Endothelial cell (in vitro differentiated cells): ENCODE data around the gene APBA2. TPM values are rescaled to one million over a fixed set of nuclear protein-coding genes. Genes with fewer than 3 reads are reported as not detected.

Source experiments
- DNase-seq: peaks from one replicate; pipeline ENCODE4 v3.0.0; 2021; ENCODE audit warnings: low spot score
- H3K27ac Mint-ChIP-seq: one replicate; pipeline ENCODE4 v1.8.0; 2021; ENCODE audit warnings: mixed read lengths, inconsistent platforms; ENCODE audit not compliant: unreplicated experiment
- H3K27me3 Mint-ChIP-seq: one replicate; pipeline ENCODE4 v1.8.0; 2021; ENCODE audit warnings: mild to moderate bottlenecking, moderate library complexity, mixed read lengths, inconsistent platforms; ENCODE audit not compliant: unreplicated experiment
- H3K36me3 Mint-ChIP-seq: one replicate; pipeline ENCODE4 v1.8.0; 2021; ENCODE audit warnings: mild to moderate bottlenecking, low read depth, mixed read lengths, inconsistent platforms; ENCODE audit not compliant: unreplicated experiment
- H3K4me1 Mint-ChIP-seq: one replicate; pipeline ENCODE4 v1.8.0; 2021; ENCODE audit warnings: mild to moderate bottlenecking, mixed read lengths, inconsistent platforms; ENCODE audit not compliant: unreplicated experiment
- H3K4me3 Mint-ChIP-seq: one replicate; pipeline ENCODE4 v1.8.0; 2021; ENCODE audit warnings: mild to moderate bottlenecking, mixed read lengths, inconsistent platforms; ENCODE audit not compliant: unreplicated experiment
- H3K9me3 Mint-ChIP-seq: one replicate; pipeline ENCODE4 v1.8.0; 2021; ENCODE audit warnings: mixed read lengths, inconsistent platforms; ENCODE audit not compliant: unreplicated experiment
- CTCF ChIP-seq: fragments of 200-600 bp; sonication (generic); IDR thresholded peaks from one replicate; pipeline ENCODE4 v1.5.0; 2021; ENCODE audit warnings: antibody characterized with exemption; ENCODE audit not compliant: unreplicated experiment
- total RNA-seq: library from RNA; stranded (reverse); fragmentation: NEBNext Ultra II Directional; extraction: Animal tissue kit (Norgen Biotek cat#: 25700); gene quantifications from one replicate; pipeline ENCODE4 v1.2.1, GENCODE V29; 2021; ENCODE audit not compliant: unreplicated experiment

The APBA2 gene
- total RNA-seq, 1 donor from 2014 or later = 33.1 TPM

GRCh38 chr15:28961391-28961790 is 75.6 kb downstream of the APBA2 start:
- Mint-ChIP-seq H3K4me3 (no peak overlapping the region), H3K27ac (no peak overlapping the region), H3K36me3 (peaks cover 3% of the 10 kb centered on the region), H3K9me3 (no peaks in the 10 kb centered on the region), H3K4me1 (no peaks in the 10 kb centered on the region), H3K27me3 (peaks cover 4% of the 10 kb centered on the region)
- TF ChIP-seq CTCF = no peak
- no peak for DNase-seq

DNA sequence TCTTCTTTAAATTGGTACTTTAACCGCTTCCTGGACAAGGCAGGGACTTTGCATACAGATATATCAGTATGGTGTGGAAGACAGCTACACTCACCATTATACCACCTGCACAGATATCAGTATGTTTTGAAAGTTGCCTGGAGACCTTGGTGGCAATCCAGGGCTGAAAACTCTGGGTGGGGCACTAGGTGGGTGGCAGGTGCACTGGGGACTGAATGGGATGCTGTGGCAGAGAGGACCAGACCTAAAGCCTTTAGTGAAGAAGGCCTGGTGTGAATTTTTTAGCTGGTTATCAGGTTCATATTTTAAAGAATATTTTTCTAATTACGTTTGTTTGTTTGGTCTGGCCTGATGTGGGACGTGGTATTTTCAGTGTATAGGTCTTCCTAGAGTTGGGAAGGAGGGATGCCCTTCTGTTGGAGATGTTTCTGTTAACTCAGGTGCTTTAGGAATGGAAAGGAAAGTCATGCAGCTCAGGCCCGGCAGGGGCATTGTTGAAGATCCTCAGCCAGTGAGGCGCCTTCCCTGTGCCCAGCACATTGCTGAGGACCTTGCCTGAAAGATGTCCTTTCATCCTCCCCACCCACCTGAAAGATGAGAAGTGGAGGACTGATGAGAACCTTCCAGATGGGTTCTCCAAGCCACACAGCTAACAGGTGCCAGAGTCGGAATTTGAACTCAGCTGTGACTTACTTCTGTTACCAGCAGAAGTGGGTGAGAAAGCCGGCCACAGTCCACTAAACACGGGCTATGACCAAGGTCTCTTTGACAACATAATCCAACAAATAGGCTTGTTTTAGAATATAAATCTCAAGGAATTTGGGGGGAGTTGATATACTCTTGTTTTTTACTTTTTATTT is 77.3 kb downstream of the APBA2 start:
- H3K27ac Mint-ChIP-seq = no peak overlapping the region
- H3K4me3 Mint-ChIP-seq = no peak overlapping the region
- no peak for TF ChIP-seq CTCF
- peaks cover 2% of the 10 kb centered on the region for H3K27me3 Mint-ChIP-seq
- no peak for DNase-seq
- H3K36me3 Mint-ChIP-seq = no peaks in the 10 kb centered on the region
- H3K9me3 Mint-ChIP-seq = no peaks in the 10 kb centered on the region
- H3K4me1 Mint-ChIP-seq = peaks cover 2% of the 10 kb centered on the region

DNA sequence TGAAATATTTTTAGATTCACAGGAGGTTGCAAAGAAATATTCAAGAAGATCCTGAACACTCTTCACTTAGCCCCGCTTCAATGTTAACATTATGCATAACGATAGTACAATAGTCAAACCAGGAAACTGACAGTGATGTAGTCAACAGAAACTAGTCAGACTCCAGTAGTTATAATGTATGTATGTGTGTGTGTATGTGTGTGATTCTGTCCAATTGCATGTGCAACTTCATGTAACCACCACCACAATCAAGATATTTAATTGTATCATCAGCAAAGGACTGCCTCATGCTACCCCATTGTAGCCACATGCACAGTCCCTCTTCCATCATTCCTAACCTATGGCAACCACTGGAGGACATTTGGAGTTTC is 77.9 kb downstream of the APBA2 start:
- no peaks in the 10 kb centered on the region for H3K36me3 Mint-ChIP-seq
- no peak for DNase-seq
- H3K27me3 Mint-ChIP-seq = peaks cover 2% of the 10 kb centered on the region
- no peak overlapping the region for H3K4me3 Mint-ChIP-seq
- no peaks in the 10 kb centered on the region for H3K9me3 Mint-ChIP-seq
- peaks cover 8% of the 10 kb centered on the region for H3K4me1 Mint-ChIP-seq
- no peak for TF ChIP-seq CTCF
- H3K27ac Mint-ChIP-seq = no peak overlapping the region

DNA sequence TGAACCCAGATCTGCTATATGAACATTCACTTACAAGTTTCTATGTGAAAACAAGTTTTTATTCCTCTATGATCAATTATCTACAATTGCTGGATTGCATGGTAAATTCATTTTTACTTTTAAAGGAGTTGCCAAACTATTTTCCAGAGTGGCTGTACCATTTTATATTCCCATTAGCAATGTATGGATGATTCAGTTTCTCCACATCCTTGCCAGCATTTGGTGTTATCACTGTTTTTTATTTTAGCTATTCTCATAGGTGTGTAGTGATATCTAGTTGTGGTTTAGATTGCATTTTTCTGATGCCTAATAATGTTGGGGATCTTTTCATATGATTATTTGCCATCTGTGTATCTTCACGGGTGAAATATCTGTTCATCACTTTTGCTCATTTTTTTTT is 78.3 kb downstream of the APBA2 start:
- Mint-ChIP-seq H3K27ac (no peak overlapping the region), H3K9me3 (no peaks in the 10 kb centered on the region), H3K4me1 (peaks cover 10% of the 10 kb centered on the region), H3K27me3 (peaks cover 2% of the 10 kb centered on the region), H3K36me3 (no peaks in the 10 kb centered on the region), H3K4me3 (no peak overlapping the region)
- no peak for DNase-seq
- no peak for TF ChIP-seq CTCF

- Mint-ChIP-seq H3K4me1 (peaks cover 12% of the 10 kb centered on the region), H3K27me3 (no peaks in the 10 kb centered on the region), H3K27ac (no peak overlapping the region), H3K9me3 (no peaks in the 10 kb centered on the region), H3K36me3 (no peaks in the 10 kb centered on the region), H3K4me3 (no peak overlapping the region)
- TF ChIP-seq CTCF = no peak
- no peak for DNase-seq
Measured at GRCh38 chr15:28967066-28967465, 81.3 kb downstream of the APBA2 start.
